PC-3 (cell line): ENCODE results near the gene SOX6.

Experiments used
- EZH2 ChIP-seq: fragments of 300-600 bp; sonication (generic); IDR thresholded peaks from one replicate; pipeline ENCODE4 v1.6.1; 2017; ENCODE audit warnings: antibody characterized with exemption, mild to moderate bottlenecking, low read length; ENCODE audit not compliant: unreplicated experiment
- EZH2phosphoT487 ChIP-seq: fragments of 300-600 bp; sonication (generic); IDR thresholded peaks from 2 replicates; pipeline ENCODE4 v1.6.1; 2018; ENCODE audit warnings: mild to moderate bottlenecking, antibody characterized with exemption, low read length, borderline replicate concordance
- TF ChIP-seq, protein P1 (sequence below): fragments of 300-600 bp; sonication (generic); conservative IDR thresholded peaks from 2 replicates; pipeline ENCODE4 v1.5.1; 2017; ENCODE audit warnings: antibody characterized with exemption, low read depth, mild to moderate bottlenecking, low read length

DNA sequence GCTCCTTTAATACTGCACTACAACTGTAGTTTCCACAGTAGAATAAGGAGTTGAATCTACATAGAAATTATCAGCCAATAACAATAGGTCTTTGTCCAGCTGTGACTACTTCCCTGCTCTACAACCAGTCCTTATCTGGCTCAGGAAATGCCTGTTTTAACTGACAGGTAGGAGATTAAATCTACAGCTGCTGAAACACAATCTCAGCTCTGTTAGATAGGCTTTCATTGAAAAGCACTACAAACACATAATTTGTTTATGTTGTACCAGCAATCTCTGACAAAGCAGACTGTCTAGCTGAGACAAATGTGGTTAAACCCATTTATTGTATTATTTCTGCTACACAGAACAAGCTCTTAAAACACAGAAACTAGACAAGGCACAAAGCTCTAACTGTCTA is 230.0 kb downstream of the SOX6 start:
- TF ChIP-seq, protein P1, sequence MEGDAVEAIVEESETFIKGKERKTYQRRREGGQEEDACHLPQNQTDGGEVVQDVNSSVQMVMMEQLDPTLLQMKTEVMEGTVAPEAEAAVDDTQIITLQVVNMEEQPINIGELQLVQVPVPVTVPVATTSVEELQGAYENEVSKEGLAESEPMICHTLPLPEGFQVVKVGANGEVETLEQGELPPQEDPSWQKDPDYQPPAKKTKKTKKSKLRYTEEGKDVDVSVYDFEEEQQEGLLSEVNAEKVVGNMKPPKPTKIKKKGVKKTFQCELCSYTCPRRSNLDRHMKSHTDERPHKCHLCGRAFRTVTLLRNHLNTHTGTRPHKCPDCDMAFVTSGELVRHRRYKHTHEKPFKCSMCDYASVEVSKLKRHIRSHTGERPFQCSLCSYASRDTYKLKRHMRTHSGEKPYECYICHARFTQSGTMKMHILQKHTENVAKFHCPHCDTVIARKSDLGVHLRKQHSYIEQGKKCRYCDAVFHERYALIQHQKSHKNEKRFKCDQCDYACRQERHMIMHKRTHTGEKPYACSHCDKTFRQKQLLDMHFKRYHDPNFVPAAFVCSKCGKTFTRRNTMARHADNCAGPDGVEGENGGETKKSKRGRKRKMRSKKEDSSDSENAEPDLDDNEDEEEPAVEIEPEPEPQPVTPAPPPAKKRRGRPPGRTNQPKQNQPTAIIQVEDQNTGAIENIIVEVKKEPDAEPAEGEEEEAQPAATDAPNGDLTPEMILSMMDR: no peak
- TF ChIP-seq EZH2phosphoT487 (no peak), EZH2 (no peak)
